ENCODE data around the gene KIF3C. TPM values are rescaled to one million over a fixed set of nuclear protein-coding genes. Genes with fewer than 3 reads are reported as not detected.

The KIF3C gene
- total RNA-seq, 1 experiment from 2014 or later, result 39.5 TPM

DNA sequence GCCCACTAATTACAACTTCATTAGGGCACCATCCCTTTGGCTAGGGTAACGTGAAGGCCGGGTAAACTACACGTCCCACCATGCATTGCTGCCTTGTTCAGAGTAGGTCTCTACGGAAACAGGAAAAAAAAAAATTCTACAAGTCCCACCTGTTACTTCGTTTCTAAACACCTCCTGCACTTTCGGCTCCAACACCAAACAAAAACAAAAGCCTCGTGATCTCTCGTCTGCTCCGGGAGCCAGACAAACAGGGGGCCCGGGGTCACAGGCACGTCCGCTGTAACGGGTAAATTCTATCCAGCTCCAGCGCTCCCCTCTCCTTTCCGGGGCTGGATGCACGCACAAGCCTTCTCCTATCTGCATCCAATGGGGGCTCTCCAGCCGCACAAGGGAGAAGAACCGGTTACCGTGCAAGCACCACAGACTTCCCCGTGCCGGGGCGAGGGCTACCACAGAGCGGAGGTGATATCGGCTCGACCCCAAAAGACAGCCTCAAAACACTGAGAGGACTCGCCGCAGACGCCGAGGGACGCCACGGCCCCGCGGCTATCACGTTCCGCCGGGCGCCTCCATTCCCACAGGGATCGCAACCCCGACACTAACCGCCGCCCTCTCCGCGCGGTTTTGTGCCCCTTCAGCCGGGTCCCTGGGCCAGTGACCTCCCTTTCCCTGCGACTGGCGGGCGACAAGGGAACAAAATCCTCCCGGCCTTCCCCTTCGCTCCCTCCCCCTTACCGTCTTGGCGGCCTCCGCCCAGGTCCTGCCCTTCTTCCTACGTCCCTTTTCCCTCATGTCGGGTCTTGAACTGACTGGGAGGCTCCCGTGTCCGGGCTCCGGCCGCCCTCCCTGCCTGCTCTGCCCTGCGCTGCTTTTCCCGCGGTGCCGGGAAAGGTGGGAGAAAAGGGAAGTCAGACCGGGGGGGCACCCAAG lies 104.6 kb downstream of the KIF3C start:
- Histone ChIP-seq H3K27me3 (replicated peaks; ENCODE audit: insufficient read depth, low read depth, low read length, poor library complexity) (no peaks in the 10 kb centered on the region), H3K4me3 (ENCODE audit: low read depth, low read length, poor library complexity, severe bottlenecking) (peak overlapping the region; percentile 97), H3K4me1 (ENCODE audit: insufficient read depth, low read length, poor library complexity, severe bottlenecking) (peaks cover 20% of the 10 kb centered on the region), H3K36me3 (ENCODE audit: insufficient read depth, low read length, poor library complexity, severe bottlenecking) (no peaks in the 10 kb centered on the region), H3K27ac (ENCODE audit: low read depth, low read length, poor library complexity, severe bottlenecking) (peak overlapping the region; percentile 92), H3K9me3 (ENCODE audit: low read depth, low read length, poor library complexity, severe bottlenecking) (no peaks in the 10 kb centered on the region)
- TF ChIP-seq EZH2 (IDR thresholded peaks at IDR 0.05; ENCODE audit: borderline replicate concordance, low read depth, low read length, poor library complexity, severe bottlenecking), result no peak
- TF ChIP-seq, protein P1, sequence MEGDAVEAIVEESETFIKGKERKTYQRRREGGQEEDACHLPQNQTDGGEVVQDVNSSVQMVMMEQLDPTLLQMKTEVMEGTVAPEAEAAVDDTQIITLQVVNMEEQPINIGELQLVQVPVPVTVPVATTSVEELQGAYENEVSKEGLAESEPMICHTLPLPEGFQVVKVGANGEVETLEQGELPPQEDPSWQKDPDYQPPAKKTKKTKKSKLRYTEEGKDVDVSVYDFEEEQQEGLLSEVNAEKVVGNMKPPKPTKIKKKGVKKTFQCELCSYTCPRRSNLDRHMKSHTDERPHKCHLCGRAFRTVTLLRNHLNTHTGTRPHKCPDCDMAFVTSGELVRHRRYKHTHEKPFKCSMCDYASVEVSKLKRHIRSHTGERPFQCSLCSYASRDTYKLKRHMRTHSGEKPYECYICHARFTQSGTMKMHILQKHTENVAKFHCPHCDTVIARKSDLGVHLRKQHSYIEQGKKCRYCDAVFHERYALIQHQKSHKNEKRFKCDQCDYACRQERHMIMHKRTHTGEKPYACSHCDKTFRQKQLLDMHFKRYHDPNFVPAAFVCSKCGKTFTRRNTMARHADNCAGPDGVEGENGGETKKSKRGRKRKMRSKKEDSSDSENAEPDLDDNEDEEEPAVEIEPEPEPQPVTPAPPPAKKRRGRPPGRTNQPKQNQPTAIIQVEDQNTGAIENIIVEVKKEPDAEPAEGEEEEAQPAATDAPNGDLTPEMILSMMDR (conservative IDR thresholded peaks at IDR 0.05; ENCODE audit: low read depth, low read length), result no peak
- BruUV-seq (replicated peaks), result no TSS peak
- CTCF ChIA-PET, result interaction anchor here (0.5 to 0.6 kb wide), 2 partner anchors 12 to 94 kb away, joined by 3 to 4 read pairs; no protein-coding TSS in a partner anchor
- POLR2A ChIA-PET (ENCODE audit: low non-redundant PET), result interaction anchor here (0.6 kb wide), 1 partner anchor 390 kb away, joined by 12 read pairs; no protein-coding TSS in a partner anchor
- peak; percentile 71 for DNase-seq (ENCODE audit: low spot score)
- intact Hi-C loops (cut with micrococcal nuclease; ENCODE audit: unreplicated experiment), result no loop called here

Other genes with a start within 250 kb of the KIF3C start
- gene ASXL2, start 104.0 kb downstream of the KIF3C start, total RNA-seq (2021), result 32.8 and 34.5 TPM in 2 replicates
- 135 and 140 TPM in 2 replicates for gene RAB10, start 51.6 kb upstream of the KIF3C start, total RNA-seq (2021)
- gene GAREM2, start 190.6 kb upstream of the KIF3C start, total RNA-seq (2021), result 2.8 and 5.0 TPM in 2 replicates